Glutamatergic neuron (in vitro differentiated cells): ENCODE data around the gene ANKMY1. TPM values are rescaled to one million over a fixed set of nuclear protein-coding genes. Genes with fewer than 3 reads are reported as not detected.
"Not testable (repeated sequence)": the region's sequence is repeated elsewhere in the genome, so short reads cannot be mapped to it uniquely, and the experiment has no call there.

ENCODE experiments used
- DNase-seq: peaks from one replicate; pipeline ENCODE4 v3.0.0; 2022
- H3K27ac Mint-ChIP-seq: one replicate; pipeline ENCODE4 v1.8.0; 2020; ENCODE audit warnings: mild to moderate bottlenecking, mixed read lengths, inconsistent platforms; ENCODE audit not compliant: unreplicated experiment
- H3K27me3 Mint-ChIP-seq: one replicate; pipeline ENCODE4 v1.8.0; 2020; ENCODE audit warnings: mild to moderate bottlenecking, moderate library complexity, mixed read lengths, inconsistent platforms; ENCODE audit not compliant: unreplicated experiment
- H3K36me3 Mint-ChIP-seq: one replicate; pipeline ENCODE4 v1.8.0; 2020; ENCODE audit warnings: mild to moderate bottlenecking, mixed read lengths, inconsistent platforms; ENCODE audit not compliant: unreplicated experiment
- H3K4me1 Mint-ChIP-seq: one replicate; pipeline ENCODE4 v1.8.0; 2020; ENCODE audit warnings: mild to moderate bottlenecking, low read depth, mixed read lengths, inconsistent platforms; ENCODE audit not compliant: unreplicated experiment
- H3K4me3 Mint-ChIP-seq: one replicate; pipeline ENCODE4 v1.8.0; 2020; ENCODE audit warnings: mild to moderate bottlenecking, mixed read lengths, inconsistent platforms; ENCODE audit not compliant: unreplicated experiment
- H3K9me3 Mint-ChIP-seq: one replicate; pipeline ENCODE4 v1.8.0; 2020; ENCODE audit warnings: mild to moderate bottlenecking, moderate library complexity, mixed read lengths, inconsistent platforms; ENCODE audit not compliant: unreplicated experiment
- total RNA-seq: library from RNA; stranded (reverse); fragmentation: NEBNext Ultra II Directional; extraction: Animal tissue kit (Norgen Biotek cat#: 25700); gene quantifications from one replicate; pipeline ENCODE4 v1.2.1, GENCODE V29; 2021; ENCODE audit not compliant: unreplicated experiment
- TF ChIP-seq, protein P1 (sequence below): fragments of 200-600 bp; sonication (generic); IDR thresholded peaks from one replicate; pipeline ENCODE4 v1.5.0; 2021; ENCODE audit not compliant: partially characterized antibody, unreplicated experiment

The ANKMY1 gene
- total RNA-seq, 1 donor from 2014 or later: 9.0 TPM

DNA sequence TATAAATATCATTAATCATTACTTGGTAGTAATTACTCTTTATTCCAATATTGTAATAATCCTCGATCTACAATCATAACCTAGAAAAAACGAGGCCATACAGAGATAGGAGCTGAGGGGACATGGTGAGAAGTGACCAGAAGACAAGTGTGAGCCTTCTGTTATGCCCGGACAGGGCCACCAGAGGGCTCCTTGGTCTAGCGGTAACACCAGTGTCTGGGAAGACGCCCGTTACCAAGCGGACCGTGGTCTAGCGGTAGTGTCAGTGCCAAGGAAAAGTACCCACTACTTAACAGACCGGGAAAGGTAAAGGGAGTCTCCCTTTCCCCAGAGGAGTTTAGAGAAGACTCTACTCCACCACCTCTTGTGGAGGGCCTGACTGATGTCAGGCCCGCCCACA lies 62.8 kb downstream of the ANKMY1 start:
- not testable (repeated sequence) for DNase-seq, H3K4me1 Mint-ChIP-seq, H3K27me3 Mint-ChIP-seq, H3K27ac Mint-ChIP-seq, H3K4me3 Mint-ChIP-seq
- H3K36me3 Mint-ChIP-seq: peaks cover 22% of the 10 kb centered on the region
- peaks cover 13% of the 10 kb centered on the region for H3K9me3 Mint-ChIP-seq
- TF ChIP-seq, protein P1, sequence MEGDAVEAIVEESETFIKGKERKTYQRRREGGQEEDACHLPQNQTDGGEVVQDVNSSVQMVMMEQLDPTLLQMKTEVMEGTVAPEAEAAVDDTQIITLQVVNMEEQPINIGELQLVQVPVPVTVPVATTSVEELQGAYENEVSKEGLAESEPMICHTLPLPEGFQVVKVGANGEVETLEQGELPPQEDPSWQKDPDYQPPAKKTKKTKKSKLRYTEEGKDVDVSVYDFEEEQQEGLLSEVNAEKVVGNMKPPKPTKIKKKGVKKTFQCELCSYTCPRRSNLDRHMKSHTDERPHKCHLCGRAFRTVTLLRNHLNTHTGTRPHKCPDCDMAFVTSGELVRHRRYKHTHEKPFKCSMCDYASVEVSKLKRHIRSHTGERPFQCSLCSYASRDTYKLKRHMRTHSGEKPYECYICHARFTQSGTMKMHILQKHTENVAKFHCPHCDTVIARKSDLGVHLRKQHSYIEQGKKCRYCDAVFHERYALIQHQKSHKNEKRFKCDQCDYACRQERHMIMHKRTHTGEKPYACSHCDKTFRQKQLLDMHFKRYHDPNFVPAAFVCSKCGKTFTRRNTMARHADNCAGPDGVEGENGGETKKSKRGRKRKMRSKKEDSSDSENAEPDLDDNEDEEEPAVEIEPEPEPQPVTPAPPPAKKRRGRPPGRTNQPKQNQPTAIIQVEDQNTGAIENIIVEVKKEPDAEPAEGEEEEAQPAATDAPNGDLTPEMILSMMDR: peak; percentile 19

GRCh38 chr2:240494194-240494793 lies 63.5 kb downstream of the ANKMY1 start:
- H3K9me3 Mint-ChIP-seq: peaks cover 15% of the 10 kb centered on the region
- no peak overlapping the region for H3K4me3 Mint-ChIP-seq
- H3K27ac Mint-ChIP-seq: no peak overlapping the region
- no peak for DNase-seq
- H3K27me3 Mint-ChIP-seq: peaks cover 8% of the 10 kb centered on the region
- TF ChIP-seq, protein P1: no peak
- H3K36me3 Mint-ChIP-seq: peaks cover 22% of the 10 kb centered on the region
- no peaks in the 10 kb centered on the region for H3K4me1 Mint-ChIP-seq

DNA sequence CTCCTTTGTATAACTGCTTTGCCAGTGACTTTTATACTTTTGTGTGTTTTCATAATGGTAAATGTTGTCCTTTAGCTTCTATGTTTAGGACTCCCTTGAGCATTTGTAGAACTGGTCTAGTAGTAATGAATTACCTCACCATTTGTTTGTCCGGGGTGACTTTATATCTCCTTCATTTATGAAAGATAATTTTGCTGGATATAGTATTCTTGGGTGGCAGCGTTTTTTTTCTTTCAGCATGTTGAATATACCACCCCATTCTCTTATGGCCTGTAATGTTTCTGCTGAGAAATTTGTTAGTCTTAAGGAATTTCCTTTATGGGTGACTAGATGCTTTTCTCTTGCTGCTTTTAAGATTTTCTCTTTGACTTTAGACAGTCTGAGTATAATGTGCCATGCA lies 66.3 kb downstream of the ANKMY1 start:
- Mint-ChIP-seq H3K27ac (no peak overlapping the region), H3K9me3 (peaks cover 23% of the 10 kb centered on the region), H3K27me3 (peaks cover 8% of the 10 kb centered on the region), H3K36me3 (peaks cover 31% of the 10 kb centered on the region), H3K4me3 (no peak overlapping the region), H3K4me1 (no peaks in the 10 kb centered on the region)
- DNase-seq: no peak
- TF ChIP-seq, protein P1: no peak

DNA sequence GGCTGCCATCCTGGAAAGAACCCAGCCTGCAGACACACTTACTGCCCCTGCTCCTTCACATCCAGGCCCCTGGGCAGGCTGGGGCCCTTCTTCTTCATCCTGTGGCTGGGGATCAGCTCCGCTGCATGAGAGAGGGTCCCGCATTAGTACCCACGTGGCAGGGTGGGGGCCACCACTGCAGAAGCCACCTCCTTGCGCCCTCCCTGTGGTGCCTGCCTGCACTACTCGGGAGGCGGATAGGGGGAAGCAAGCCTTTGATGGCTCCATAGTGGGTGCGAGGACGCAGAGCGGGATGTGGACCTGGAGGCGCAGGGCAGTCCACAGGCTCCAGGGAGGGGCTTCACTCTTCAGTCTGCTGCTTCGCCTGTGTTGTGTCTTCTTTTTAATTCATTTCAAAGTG lies 75.6 kb downstream of the ANKMY1 start:
- no peak for DNase-seq
- TF ChIP-seq, protein P1: no peak
- no peaks in the 10 kb centered on the region for H3K4me1 Mint-ChIP-seq
- peaks cover 4% of the 10 kb centered on the region for H3K36me3 Mint-ChIP-seq
- peaks cover 6% of the 10 kb centered on the region for H3K27me3 Mint-ChIP-seq
- no peak overlapping the region for H3K4me3 Mint-ChIP-seq
- peaks cover 1% of the 10 kb centered on the region for H3K9me3 Mint-ChIP-seq
- H3K27ac Mint-ChIP-seq: no peak overlapping the region

GRCh38 chr2:240481720-240482119 lies 76.1 kb downstream of the ANKMY1 start:
- H3K4me3 Mint-ChIP-seq: no peak overlapping the region
- no peak for DNase-seq
- TF ChIP-seq, protein P1: no peak
- no peaks in the 10 kb centered on the region for H3K36me3 Mint-ChIP-seq
- peaks cover 6% of the 10 kb centered on the region for H3K27me3 Mint-ChIP-seq
- no peak overlapping the region for H3K27ac Mint-ChIP-seq
- H3K4me1 Mint-ChIP-seq: no peaks in the 10 kb centered on the region
- peaks cover 2% of the 10 kb centered on the region for H3K9me3 Mint-ChIP-seq
